Colon (tissue), 2 donors: Measurements from ENCODE around the gene BANF1.

Source experiments
- FAIRE-seq: peaks from 2 replicates; lab custom pipeline; 2012; peaks lifted over from hg19 to GRCh38; lab: Jason Lieb, UNC
- donor health status: control.
- donor health status: control.

The BANF1 gene, protein sequence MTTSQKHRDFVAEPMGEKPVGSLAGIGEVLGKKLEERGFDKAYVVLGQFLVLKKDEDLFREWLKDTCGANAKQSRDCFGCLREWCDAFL

DNA sequence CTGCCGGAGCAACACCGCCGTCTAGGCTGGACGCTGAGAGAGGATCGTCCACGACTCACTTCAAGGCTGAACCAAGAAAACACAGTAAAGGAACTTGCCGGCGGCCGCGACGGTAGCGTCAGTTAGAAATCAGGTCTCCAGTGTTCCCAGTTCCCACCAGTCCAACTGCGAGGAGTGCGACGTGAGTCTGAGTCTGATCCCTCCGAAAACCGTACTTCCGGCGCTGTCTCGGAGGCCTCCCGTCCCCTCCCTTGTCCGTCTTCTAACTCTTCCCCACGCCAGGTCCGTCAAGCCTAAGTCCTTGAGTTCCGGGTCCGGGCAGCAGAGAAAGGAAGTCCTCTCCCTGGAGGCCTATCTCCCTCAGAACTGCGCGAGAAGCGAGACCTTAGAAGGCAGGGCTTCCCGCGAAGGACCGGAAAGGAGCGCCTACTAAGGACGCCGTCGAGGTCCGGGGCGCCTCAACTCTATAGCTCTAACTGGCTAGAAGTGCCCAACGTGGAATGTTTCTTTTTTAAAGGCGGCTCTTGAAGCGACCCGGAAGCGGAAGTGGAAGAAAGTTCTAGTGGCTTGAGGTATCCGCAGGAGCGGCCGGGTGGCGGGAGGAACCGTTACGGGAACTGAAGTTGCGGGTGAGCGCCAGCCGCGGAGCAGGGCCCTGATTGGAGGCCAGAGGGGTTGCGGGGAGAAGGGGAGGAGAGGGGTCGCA, at the start of gene BANF1, which contains the start of gene EIF1AD:
TSS of gene BANF1 (plus strand) at position 562 of the 706 bp plus-strand sequence. CDS start 748 bp downstream, outside the sequence.
TSS of gene EIF1AD (minus strand) at position 216 of the 706 bp plus-strand sequence. CDS start 1,768 bp downstream, outside the sequence.
- no peak for FAIRE-seq

DNA sequence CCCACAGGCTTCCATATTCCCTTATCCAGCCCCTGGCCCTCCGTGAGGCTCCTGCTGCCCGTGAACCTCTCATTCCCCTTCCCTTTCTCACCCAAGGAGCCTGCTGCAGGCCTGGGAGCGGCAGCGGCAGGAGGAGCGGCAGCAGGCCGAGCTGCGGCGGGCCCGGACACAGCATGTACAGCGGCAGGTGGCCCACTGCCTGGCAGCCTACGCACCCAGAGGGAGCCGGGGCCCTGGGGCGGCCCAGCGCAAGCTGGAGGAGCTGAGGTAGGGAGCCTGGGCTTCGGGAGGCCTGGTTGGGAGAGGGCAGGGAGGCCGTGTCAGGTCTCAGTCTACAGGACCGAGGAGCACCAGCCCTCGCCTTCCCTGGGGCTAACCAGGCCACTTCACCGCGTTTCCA, 48.8 kb upstream of the BANF1 start:
- FAIRE-seq: no peak

DNA sequence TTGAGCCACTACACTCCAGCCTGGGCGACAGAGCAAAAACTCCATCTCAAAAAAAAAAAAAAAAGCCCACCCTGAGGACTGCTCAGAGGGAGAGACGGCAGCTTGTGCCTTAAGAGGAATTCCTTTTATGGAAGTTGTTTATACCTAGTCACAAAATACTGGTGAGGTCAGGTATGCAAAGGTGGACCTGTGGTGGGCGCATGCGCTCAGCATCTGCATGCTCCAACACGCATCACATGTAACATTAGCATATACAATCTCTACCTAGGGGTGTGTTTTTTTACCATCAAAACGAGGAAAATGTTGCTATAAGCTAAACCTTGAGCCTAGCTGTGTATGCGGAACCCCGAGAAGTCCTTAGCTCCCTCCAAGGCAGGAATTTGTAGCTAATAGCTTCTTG, 47.5 kb upstream of the BANF1 start:
- no peak for FAIRE-seq

DNA sequence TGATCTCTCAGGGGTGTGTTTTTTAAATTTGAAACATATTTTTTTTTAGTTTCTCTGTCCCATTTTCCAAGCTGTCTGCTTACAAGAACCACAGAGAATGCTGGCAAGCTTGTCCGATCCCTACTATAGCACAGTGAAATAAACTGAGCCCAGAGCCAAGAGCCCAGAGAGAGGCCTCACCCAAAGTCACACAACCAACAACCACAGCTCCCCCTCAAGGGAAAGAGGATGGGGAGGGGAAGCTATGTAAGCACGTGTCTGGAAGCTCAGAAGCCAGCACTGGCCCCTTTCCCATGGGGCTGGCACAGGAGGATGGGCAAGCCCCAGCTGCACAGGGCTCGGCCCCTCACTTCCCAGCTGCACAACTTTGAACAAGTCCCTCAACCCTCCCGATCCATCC, 44.0 kb upstream of the BANF1 start:
- no peak for FAIRE-seq

DNA sequence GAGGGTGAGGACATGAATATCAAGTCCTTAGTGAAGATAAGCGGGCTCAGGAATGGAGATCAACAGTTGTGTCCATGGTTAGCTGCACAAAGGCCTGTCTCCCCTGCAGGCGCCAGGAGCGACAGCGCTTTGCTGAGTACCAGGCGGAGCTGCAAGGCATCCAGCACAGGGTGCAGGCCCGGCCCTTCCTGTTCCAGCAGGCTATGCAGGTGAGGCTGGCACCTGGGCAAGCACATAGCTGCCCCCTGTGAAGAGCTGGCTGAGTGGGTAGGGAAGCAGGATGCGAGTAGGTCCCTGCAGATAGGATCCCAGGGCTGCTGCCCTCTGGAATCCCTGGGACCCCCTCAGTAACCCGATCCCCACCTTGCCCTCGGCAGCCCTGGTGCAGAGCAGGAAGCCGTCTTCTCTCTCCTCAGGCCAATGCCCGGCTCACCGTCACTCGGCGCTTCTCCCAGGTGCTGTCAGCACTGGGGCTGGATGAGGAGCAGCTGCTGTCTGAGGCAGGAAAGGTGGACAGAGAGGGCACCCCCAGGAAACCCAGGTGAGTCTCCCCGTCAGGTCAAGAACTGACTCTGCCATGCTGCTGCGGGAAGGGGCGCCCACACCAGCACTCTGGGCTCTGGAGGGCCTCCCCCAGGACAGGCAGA, 43.4 kb upstream of the BANF1 start:
- no peak for FAIRE-seq

DNA sequence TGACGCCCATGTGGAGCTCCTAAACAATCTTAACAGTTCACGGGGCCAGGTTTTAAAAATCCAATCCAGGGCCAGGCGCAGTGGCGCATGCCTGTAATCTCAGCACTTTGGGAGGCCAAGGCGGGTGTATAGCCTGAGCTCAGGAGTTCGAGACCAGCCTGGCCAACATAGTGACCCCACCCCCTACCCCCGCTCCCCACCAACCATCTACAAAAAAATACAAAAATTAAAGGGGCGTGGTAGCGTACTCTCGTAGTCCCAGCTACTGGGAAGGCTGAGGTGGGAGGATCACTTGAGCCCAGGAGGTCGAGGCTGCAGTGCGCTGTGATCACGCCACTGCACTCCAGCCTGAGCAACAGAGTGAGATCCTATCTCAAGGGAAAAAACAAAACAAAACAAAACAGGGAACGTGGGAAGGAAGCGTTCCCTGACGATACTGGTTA, 41.5 kb upstream of the BANF1 start:
- no peak for FAIRE-seq

DNA sequence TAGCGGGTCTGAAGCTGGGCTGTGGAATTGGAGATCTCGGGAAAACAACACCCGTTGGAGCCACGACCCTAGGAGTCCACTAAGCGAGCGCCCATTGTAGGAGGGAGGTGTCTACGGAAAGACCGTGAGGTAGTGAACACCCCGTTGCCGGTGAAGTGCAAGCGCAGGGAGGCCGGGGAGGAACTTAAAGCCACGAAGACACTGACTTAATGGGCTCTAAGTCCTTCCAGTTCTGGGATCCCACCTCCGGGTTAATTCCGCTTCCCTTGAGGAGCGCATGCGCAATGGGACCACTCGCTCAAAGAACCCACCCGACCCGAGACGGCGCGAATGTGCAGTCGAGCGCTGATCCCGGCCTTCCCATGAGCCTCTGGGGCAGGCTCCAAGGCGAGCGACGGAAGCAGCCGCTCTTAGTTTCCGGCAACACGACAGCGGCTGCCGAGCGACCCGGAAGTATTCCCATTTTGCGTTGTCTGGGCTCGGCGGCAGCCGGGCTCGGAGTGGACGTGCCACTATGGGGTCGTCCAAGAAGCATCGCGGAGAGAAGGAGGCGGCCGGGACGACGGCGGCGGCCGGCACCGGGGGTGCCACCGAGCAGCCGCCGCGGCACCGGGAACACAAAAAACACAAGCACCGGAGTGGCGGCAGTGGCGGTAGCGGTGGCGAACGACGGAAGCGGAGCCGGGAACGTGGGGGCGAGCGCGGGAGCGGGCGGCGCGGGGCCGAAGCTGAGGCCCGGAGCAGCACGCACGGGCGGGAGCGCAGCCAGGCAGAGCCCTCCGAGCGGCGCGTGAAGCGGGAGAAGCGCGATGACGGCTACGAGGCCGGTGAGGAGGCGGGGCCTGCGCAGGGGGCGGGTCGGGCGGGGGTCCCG, 40.8 kb upstream of the BANF1 start, which contains the start of gene SART1:
TSS of gene SART1 (plus strand) at position 468 of the 874 bp plus-strand sequence. CDS start at position 515, 47 bp downstream.
- no peak for FAIRE-seq

DNA sequence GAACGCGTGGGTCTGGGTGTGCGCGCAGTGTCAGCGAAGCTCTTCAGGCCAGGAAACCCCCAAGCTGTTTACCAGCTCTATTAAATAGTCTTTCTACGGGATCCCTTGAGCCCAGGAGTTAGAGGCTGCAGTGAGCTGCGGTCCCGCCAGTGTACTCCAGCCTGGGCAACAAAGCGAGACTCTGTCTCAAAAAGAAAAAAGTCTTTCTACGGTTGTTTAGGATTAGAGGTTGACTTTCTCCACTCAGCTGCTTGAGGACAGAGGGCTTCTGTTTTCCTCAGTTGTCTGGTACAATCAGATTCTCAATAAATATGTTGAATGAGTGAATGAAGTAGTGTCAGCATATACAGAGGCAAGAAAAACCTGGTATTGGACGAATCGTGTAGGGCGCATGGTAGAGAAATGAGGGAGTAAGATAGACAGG, 40.1 kb upstream of the BANF1 start:
- no peak for FAIRE-seq

DNA sequence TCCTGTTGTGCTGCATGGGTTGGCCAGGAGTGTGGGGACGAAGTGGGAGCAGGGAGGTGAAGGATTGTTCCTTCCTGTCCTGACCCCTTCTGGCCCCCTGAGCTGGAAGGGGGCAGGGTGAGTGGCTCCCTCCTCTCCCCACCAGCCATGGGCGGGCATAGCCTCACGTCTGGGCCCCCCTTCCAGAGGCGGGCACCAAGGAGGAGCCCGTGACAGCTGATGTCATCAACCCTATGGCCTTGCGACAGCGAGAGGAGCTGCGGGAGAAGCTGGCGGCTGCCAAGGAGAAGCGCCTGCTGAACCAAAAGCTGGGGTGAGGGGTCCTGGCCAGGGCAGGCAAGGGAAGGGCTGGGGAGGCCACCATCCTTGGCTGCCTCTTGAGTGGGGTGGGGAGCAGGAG, 37.4 kb upstream of the BANF1 start:
- no peak for FAIRE-seq

DNA sequence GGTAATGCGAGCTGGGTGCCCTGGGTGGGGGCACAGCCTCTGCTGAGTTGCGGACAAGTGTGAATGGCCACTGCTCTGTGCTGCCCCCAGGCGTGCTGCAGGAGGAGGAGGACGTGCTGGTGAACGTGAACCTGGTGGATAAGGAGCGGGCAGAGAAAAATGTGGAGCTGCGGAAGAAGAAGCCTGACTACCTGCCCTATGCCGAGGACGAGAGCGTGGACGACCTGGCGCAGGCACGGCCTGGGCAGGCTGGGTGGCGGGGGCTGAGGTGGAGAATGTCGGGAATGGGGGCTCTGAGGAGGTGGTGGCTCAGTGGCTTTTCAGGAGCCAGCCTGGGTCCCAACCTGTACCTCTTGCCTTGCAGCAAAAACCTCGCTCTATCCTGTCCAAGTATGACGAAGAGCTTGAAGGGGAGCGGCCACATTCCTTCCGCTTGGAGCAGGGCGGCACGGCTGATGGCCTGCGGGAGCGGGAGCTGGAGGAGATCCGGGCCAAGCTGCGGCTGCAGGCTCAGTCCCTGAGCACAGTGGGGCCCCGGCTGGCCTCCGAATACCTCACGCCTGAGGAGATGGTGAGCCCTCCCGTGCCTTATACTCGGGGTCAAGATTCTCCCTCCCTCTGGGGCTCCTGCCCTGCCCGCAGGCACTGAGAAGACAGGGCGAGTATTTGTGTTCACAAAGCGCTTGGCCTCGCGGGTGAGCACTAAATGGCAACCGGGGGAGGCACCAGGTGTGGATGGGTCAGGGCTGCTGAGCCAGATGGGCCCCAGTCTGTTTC, 36.1 kb upstream of the BANF1 start:
- FAIRE-seq: no peak

DNA sequence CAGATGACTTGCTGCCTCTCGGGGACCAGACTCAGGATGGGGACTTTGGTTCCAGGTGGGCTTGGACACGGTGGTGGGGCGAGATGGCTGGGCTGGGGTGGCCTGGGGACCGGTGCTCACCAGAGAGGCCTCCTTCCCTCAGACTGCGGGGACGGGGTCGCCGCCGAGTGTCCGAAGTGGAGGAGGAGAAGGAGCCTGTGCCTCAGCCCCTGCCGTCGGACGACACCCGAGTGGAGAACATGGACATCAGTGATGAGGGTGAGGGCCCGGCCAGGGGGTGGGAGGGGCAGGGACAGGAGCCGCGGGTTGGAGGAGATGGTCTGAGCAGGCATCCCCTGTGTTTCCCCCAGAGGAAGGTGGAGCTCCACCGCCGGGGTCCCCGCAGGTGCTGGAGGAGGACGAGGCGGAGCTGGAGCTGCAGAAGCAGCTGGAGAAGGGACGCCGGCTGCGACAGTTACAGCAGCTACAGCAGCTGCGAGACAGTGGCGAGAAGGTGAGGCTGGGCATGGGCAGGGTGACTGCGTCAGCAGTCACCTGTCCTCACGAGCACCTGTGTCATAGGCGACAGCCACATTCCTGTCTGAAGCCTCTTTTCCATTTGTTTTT, 34.9 kb upstream of the BANF1 start:
- FAIRE-seq: no peak

DNA sequence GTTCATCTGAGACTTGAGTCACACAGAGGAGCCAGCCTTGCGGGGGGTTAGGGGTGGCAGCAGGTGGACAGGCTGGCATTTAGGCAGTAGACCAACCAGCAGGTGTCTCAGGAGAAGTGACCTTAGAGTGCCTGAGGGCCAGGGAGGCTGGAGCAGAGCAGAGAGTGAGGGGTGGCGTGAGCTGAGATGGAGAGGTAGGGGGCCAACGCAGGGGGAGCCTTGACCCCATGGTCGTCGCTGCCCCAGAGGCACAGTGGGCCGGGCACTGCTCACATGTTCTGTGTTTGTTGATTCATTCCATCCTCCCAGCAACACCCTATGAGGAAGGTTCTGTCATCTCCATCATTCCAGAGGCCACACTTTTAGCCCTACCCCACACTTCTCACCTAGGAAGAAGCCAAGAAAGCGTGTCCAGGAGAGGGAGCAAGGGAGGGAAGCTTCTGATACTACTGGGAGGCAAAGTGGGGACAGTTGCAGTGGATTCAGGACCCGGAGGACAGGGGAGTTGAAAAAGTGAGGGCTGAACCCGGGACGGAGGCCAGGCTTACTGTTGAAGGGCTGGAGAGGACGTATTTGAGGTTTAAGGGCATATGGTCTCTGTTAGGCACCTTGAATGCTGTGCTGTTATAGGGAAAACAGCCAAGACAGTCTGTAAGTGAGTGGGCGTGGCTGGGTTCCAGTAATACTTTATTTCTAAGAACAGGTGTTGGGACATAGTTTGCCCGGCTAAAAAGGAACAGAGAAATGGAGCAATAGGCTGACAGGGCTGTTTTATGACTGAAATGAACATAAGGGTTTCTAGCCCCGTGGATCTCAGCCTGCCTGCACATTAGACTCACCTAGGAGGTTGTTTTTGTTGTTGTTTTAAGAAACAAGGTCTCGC, 33.5 kb upstream of the BANF1 start:
- FAIRE-seq: no peak

DNA sequence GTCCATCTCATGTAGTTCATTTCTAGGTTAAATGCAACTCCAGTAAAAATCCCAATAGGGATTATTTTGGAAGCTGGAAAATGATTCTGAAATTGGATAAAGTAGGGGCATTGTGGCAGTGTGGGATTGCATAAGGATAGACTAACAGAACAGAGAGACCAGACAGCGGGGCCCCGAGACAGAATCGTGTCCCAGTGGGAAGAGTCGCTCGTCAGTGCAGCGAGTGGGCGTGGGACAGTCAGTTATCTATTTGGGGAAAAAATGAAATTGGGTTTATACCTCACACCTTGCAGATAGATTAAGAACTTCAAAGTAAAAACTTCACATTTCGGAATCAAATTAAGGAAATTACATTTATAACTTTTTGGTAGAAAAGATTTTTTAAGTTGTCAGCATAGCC, 30.2 kb upstream of the BANF1 start:
- FAIRE-seq: no peak

DNA sequence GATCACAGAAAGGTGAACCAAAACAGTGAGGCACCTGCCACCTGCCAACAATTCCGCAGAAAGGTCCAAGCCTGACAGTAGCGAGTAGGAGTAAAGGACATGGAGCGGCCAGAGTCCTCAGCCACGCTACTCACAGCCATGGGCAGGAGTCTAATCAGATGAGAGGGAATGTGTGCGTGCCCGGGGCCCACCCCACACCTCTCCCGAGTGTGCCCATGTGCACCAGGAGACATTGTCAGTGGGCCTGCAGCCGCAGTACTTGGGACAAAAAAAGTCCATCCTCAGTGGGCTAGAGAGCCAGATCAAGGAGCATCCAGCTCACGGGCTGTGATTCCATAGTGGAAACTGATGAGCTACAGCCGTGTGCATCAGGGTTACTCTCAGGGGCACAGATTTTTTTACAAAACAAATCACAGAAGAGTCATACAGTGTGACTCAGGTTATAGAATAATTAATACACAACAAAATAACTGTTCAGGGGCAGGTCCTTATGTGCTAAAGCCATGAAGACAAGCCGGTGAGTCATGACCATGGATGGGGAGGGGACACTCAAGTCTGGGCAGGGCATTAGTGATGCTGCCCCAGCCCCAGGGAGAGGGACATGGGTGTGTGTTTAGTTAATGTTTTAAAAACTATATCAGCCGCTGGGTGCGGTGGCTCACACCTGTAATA, 28.7 kb upstream of the BANF1 start:
- no peak for FAIRE-seq

DNA sequence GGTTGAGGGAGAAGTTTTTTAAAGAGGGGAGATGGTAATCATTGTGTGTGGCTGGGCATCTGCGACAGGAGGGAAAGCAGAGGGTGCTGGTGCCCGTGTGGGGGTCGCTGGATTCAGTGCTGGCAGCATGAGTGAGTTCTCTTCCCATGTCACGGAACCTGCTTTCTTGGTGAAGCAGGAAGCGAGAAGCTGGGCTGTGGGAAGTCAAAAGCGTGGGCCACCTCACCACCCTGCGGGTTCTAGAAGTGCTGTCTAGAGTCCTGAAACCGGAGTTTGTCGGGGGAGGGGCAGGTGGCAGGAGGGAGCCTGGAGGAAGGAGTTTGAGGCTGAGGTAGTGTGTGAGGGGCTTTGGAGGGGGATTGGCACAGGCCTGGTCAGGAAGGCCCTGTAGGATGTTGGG, 26.5 kb upstream of the BANF1 start:
- no peak for FAIRE-seq

DNA sequence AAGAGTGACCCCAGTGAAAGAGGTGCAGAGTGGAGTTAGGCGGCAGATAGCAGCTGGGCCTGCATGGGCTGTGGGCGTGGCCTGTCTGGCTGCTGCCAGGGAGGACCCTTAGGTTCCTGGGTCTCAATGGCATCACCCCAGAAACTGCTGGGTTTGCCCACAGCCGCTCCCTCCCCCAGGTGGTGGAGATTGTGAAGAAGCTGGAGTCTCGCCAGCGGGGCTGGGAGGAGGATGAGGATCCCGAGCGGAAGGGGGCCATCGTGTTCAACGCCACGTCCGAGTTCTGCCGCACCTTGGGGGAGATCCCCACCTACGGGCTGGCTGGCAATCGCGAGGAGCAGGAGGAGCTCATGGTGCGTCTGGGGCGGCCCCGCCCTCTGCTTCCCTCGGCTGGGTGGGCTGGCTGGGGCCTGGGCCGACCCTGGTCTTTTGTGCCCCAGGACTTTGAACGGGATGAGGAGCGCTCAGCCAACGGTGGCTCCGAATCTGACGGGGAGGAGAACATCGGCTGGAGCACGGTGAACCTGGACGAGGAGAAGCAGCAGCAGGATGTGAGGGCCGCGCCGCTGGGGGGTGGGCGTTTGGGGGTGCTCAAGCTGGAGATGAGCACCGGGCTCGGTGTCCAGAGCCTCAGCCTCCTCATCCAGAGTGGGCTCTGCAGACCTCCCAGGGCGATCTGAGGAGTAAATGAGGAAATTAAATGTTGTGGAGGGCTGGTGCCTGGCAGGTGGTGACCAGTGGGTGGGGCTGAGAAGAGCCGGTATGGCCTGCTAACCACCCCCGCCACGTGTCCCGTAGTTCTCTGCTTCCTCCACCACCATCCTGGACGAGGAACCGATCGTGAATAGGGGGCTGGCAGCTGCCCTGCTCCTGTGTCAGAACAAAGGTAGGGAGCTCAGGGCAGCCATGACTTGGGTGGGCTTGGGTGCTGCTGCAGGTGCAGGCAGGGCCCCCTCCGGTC, 25.8 kb upstream of the BANF1 start:
- FAIRE-seq: no peak

DNA sequence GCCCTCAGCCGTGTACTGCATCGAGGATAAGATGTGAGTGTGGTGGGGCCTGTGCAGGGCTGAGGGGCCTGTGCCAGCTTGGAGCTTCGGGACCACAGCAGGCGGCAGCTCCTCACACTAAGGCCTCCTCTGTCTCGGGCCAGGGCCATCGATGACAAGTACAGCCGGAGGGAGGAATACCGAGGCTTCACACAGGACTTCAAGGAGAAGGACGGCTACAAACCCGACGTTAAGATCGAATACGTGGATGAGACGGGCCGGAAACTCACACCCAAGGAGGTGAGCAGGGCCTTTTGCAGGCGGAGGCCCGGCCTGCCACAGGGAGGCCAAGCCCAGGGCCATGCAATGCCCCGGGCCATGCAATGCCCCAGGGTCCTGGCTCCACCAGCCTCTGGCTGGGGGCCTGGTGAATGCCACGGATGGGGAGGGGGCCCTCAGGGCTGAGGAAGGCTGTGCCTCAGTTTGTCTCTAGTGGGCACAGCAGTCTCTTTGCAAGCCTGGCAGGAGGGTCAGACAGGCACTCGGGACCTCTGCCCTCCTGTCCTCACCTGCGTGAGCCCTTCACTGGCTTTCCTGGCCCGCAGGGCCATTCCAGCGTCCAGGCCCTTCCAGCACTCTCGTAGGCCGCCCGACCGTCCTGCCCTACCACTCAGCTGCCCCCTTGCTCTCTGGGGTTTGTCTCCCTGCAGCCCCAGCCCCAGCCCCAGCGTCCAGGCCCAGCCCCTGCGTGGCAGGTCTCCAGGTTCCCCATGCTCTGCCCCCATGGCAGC, 24.5 kb upstream of the BANF1 start:
- no peak for FAIRE-seq
